ENCODE data around the gene LMCD1. TPM values are rescaled to one million over a fixed set of nuclear protein-coding genes. Genes with fewer than 3 reads are reported as not detected.
A peak's percentile ranks its signal among the peaks of the same experiment; 100 is the strongest.

Gene LMCD1
- total and polyA plus RNA-seq, 2 experiments from 2014 or later = 21.8 to 35.3 TPM

- Histone ChIP-seq H3K4me1 (ENCODE audit: insufficient read depth) (peaks cover 52% of the 10 kb centered on the region), H2AFZ (no peak overlapping the region), H3K9me2 (ENCODE audit: insufficient read depth) (peaks cover 3% of the 10 kb centered on the region; the same call in 1 of the 2 replicates), H3K27ac (ENCODE audit: low read depth) (peak overlapping the region; percentile 96), H3F3A (replicated peaks; ENCODE audit: low read depth) (no peaks in the 10 kb centered on the region), H3K4me2 (peak overlapping the region; percentile 77), H3K4me3 (0 out of 2 replicates have a peak overlapping the region, but pooled peaks have one; percentile 5), H3K27me3 (ENCODE audit: insufficient read depth) (no peaks in the 10 kb centered on the region), H3K79me2 (replicated peaks; ENCODE audit: insufficient read depth) (peaks cover 16% of the 10 kb centered on the region), H3K36me3 (ENCODE audit: insufficient read depth) (no peaks in the 10 kb centered on the region; the same call in 1 of the 2 replicates), H4K20me1 (replicated peaks; ENCODE audit: insufficient read depth) (no peaks in the 10 kb centered on the region)
- DNase-seq (ENCODE audit: low spot score) = peak; percentile 52
- peaks cover 8% of the 10 kb centered on the region; the same call in 2 of the 3 replicates for H3K36me3 Mint-ChIP-seq (ENCODE audit: low read depth)
- no peaks in the 10 kb centered on the region; the same call in 1 of the 3 replicates for H3K9me3 Mint-ChIP-seq
- peak overlapping the region; percentile 78; the same call in 1 of the 2 replicates for H3K27ac Mint-ChIP-seq
- peak; percentile 8 for ATAC-seq
- peaks cover 45% of the 10 kb centered on the region for H3K4me1 Mint-ChIP-seq
- H3K27me3 Mint-ChIP-seq (ENCODE audit: insufficient read depth, low read depth, poor library complexity) = peaks cover 8% of the 10 kb centered on the region
- peak overlapping the region; percentile 74 for H3K4me3 Mint-ChIP-seq
- TF ChIP-seq NANOG (IDR thresholded peaks at IDR 0.05; ENCODE audit: borderline replicate concordance) (no peak), EZH2phosphoT487 (IDR thresholded peaks at IDR 0.05; ENCODE audit: unreplicated experiment) (no peak), STAT1 (IDR thresholded peaks at IDR 0.05; ENCODE audit: unreplicated experiment) (no peak), POLR2AphosphoS5 (IDR thresholded peaks at IDR 0.05; ENCODE audit: low read depth) (no peak), ZNF114 (CRISPR knock-in tag; IDR thresholded peaks at IDR 0.05) (no peak), CREB1 (CRISPR knock-in tag; IDR thresholded peaks at IDR 0.05; ENCODE audit: low read depth) (no peak), JUNB (IDR thresholded peaks at IDR 0.05; ENCODE audit: unreplicated experiment) (no peak), ZNF331 (CRISPR knock-in tag; IDR thresholded peaks at IDR 0.05; ENCODE audit: low read depth) (no peak), EZH2 (IDR thresholded peaks at IDR 0.05; ENCODE audit: low read depth, unreplicated experiment) (no peak), CTCF (conservative IDR thresholded peaks at IDR 0.05; ENCODE audit: low read depth in 2 of 2) (no peak)
- TF ChIP-seq, protein P1, sequence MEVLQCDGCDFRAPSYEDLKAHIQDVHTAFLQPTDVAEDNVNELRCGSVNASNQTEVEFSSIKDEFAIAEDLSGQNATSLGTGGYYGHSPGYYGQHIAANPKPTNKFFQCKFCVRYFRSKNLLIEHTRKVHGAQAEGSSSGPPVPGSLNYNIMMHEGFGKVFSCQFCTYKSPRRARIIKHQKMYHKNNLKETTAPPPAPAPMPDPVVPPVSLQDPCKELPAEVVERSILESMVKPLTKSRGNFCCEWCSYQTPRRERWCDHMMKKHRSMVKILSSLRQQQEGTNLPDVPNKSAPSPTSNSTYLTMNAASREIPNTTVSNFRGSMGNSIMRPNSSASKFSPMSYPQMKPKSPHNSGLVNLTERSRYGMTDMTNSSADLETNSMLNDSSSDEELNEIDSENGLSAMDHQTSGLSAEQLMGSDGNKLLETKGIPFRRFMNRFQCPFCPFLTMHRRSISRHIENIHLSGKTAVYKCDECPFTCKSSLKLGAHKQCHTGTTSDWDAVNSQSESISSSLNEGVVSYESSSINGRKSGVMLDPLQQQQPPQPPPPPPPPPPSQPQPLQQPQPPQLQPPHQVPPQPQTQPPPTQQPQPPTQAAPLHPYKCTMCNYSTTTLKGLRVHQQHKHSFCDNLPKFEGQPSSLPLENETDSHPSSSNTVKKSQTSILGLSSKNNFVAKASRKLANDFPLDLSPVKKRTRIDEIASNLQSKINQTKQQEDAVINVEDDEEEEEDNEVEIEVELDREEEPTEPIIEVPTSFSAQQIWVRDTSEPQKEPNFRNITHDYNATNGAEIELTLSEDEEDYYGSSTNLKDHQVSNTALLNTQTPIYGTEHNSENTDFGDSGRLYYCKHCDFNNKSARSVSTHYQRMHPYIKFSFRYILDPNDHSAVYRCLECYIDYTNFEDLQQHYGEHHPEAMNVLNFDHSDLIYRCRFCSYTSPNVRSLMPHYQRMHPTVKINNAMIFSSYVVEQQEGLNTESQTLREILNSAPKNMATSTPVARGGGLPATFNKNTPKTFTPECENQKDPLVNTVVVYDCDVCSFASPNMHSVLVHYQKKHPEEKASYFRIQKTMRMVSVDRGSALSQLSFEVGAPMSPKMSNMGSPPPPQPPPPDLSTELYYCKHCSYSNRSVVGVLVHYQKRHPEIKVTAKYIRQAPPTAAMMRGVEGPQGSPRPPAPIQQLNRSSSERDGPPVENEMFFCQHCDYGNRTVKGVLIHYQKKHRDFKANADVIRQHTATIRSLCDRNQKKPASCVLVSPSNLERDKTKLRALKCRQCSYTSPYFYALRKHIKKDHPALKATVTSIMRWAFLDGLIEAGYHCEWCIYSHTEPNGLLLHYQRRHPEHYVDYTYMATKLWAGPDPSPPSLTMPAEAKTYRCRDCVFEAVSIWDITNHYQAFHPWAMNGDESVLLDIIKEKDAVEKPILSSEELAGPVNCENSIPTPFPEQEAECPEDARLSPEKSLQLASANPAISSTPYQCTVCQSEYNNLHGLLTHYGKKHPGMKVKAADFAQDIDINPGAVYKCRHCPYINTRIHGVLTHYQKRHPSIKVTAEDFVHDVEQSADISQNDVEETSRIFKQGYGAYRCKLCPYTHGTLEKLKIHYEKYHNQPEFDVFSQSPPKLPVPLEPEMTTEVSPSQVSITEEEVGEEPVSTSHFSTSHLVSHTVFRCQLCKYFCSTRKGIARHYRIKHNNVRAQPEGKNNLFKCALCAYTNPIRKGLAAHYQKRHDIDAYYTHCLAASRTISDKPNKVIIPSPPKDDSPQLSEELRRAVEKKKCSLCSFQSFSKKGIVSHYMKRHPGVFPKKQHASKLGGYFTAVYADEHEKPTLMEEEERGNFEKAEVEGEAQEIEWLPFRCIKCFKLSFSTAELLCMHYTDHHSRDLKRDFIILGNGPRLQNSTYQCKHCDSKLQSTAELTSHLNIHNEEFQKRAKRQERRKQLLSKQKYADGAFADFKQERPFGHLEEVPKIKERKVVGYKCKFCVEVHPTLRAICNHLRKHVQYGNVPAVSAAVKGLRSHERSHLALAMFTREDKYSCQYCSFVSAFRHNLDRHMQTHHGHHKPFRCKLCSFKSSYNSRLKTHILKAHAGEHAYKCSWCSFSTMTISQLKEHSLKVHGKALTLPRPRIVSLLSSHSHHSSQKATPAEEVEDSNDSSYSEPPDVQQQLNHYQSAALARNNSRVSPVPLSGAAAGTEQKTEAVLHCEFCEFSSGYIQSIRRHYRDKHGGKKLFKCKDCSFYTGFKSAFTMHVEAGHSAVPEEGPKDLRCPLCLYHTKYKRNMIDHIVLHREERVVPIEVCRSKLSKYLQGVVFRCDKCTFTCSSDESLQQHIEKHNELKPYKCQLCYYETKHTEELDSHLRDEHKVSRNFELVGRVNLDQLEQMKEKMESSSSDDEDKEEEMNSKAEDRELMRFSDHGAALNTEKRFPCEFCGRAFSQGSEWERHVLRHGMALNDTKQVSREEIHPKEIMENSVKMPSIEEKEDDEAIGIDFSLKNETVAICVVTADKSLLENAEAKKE (CRISPR knock-in tag; IDR thresholded peaks at IDR 0.05) = no peak
- TF ChIP-seq, protein P2, sequence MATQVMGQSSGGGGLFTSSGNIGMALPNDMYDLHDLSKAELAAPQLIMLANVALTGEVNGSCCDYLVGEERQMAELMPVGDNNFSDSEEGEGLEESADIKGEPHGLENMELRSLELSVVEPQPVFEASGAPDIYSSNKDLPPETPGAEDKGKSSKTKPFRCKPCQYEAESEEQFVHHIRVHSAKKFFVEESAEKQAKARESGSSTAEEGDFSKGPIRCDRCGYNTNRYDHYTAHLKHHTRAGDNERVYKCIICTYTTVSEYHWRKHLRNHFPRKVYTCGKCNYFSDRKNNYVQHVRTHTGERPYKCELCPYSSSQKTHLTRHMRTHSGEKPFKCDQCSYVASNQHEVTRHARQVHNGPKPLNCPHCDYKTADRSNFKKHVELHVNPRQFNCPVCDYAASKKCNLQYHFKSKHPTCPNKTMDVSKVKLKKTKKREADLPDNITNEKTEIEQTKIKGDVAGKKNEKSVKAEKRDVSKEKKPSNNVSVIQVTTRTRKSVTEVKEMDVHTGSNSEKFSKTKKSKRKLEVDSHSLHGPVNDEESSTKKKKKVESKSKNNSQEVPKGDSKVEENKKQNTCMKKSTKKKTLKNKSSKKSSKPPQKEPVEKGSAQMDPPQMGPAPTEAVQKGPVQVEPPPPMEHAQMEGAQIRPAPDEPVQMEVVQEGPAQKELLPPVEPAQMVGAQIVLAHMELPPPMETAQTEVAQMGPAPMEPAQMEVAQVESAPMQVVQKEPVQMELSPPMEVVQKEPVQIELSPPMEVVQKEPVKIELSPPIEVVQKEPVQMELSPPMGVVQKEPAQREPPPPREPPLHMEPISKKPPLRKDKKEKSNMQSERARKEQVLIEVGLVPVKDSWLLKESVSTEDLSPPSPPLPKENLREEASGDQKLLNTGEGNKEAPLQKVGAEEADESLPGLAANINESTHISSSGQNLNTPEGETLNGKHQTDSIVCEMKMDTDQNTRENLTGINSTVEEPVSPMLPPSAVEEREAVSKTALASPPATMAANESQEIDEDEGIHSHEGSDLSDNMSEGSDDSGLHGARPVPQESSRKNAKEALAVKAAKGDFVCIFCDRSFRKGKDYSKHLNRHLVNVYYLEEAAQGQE (IDR thresholded peaks at IDR 0.05; ENCODE audit: unreplicated experiment) = no peak
- TF ChIP-seq, protein P3, sequence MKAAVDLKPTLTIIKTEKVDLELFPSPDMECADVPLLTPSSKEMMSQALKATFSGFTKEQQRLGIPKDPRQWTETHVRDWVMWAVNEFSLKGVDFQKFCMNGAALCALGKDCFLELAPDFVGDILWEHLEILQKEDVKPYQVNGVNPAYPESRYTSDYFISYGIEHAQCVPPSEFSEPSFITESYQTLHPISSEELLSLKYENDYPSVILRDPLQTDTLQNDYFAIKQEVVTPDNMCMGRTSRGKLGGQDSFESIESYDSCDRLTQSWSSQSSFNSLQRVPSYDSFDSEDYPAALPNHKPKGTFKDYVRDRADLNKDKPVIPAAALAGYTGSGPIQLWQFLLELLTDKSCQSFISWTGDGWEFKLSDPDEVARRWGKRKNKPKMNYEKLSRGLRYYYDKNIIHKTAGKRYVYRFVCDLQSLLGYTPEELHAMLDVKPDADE (IDR thresholded peaks at IDR 0.05) = no peak
These were observed 1.2 kb upstream of the LMCD1 start for GRCh38 chr3:8500319-8500988.

Measured in GM23338 (cell line).